PC-3 (cell line): Measurements from ENCODE around the gene FBXL19.

ENCODE experiments used
- CTCF ChIP-seq: fragments of 300-600 bp; sonication (generic); conservative IDR thresholded peaks from 2 replicates; pipeline ENCODE4 v1.5.1; 2017; ENCODE audit warnings: antibody characterized with exemption, low read depth, mild to moderate bottlenecking, low read length
- EZH2 ChIP-seq: fragments of 300-600 bp; sonication (generic); IDR thresholded peaks from one replicate; pipeline ENCODE4 v1.6.1; 2017; ENCODE audit warnings: antibody characterized with exemption, mild to moderate bottlenecking, low read length; ENCODE audit not compliant: unreplicated experiment
- EZH2phosphoT487 ChIP-seq: fragments of 300-600 bp; sonication (generic); IDR thresholded peaks from 2 replicates; pipeline ENCODE4 v1.6.1; 2018; ENCODE audit warnings: mild to moderate bottlenecking, antibody characterized with exemption, low read length, borderline replicate concordance

- no peak for TF ChIP-seq CTCF
- no peak for TF ChIP-seq EZH2phosphoT487
- TF ChIP-seq EZH2: no peak
These were observed 27.6 kb upstream of the FBXL19 start for GRCh38 chr16:30895627-30896260.
